ENCODE measurements around the gene PTP4A1.
"Not testable (repeated sequence)": the region's sequence is repeated elsewhere in the genome, so short reads cannot be mapped to it uniquely, and the experiment has no call there.

PTP4A1 gene

DNA sequence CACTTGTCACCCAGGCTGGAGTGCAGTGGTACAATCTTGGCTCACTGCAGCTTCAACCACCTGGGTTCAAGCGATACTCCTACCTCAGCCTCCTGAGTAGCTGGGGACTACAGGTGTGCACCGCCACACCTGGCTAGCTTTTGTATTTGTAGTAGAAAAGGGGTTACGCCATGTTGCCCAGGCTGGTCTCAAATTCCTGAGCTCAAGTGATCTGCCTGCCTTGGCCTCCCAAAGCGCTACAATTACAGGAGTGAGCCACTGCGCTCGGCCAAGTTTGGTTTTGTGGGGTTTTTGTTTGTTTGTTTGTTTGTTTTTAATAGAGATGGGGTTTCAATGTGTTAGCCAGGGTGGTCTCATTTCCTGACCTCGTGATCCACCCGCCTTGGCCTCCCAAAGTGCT, 12.3 kb downstream of the PTP4A1 start:
- no peak for DNase-seq

DNA sequence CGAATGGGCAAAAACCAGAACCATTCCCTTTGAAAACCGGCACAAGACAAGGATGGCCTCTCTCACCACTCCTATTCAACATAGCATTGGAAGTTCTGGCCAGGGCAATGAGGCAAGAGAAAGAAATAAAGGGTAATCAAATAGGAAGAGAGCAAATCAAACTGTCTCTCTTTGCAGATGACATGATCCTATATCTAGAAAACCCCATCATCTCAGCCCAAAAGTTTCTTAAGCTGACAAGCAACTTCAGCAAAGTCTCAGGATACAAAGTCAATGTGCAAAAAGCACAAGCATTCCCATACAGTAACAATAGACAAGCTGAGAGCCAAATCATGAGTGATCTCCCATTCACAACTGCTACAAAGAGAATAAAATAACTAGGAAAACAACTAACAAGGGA, 13.4 kb downstream of the PTP4A1 start:
- not testable (repeated sequence) for DNase-seq

DNA sequence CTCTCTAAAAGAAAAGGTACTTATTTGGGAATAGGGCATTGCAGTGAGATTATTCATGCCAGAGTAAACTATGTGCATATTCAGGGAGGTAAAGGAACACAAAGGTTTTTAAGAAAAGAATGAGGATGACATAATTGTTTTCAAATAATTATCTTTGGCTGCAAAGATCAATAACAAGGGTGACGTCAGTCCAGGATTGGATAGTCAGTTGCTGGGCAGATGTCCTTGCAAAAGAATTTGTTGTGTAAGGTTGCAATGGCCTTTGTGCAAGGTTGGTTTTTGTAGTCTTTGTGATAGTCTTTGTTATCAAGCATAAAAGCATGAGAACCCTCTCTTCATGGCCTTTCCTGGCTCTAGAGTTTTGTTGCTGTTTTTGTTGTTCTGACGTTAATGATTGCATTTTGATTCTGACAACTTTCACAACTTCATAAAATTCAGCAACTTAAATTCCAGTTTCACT, 17.7 kb downstream of the PTP4A1 start:
- DNase-seq = no peak

DNA sequence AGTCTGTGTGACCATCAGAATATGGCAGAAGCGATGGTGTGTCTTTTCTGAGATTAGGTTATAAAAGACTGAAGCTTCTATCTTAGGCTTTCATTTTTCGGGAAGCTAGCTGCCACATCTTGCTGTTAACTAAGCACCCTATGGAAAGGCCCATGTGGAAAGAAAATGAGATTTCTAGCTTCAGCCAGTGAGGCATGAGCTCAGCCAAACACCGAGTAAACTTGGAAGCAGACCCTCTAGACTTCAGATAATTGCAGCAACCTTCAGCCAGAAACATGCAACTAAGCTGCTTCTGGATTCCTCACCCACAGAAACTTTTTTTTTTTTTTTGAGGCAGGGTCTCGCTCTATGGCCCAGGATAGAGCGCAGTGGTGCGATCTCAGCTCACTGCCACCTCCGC, 20.6 kb downstream of the PTP4A1 start:
- DNase-seq = no peak

DNA sequence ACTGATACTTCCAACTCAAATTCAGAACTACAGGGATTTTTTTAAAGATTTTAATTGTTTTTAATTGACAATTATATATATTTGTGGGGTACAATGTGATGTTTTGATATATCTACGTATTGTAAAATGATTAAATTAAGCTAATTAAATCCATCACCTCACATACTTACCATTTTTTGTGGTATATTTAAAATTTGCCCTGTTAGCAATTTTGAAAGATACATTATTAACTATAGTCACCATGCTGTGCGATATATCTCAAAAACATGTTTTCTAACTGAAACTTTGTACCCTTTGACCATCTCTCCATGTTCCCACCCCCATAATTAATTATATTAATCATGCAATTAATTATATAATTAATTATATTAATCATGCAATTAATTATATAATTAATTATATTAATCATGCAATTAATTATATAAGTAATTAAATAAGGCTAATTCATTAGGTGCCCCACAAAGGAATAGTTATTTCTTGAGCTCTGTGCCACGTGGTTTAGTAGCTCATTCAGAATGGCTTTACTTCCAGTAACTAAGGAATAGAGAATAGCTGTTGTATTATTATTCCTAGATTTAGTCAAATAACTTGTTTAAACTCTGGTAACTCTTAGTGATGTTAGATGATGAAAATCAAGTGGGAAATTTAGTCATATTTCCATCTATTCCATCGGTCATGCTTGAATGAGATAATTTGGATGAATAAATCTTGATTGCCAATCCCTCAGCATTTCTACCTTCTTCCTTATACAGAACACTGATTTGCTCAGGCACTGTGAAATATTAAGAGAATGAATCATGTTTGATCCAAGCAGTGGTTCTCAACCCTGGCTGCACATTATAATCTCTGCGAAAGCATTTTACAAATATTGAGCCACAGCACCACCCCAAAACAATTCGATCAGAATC, 25.1 kb downstream of the PTP4A1 start:
- DNase-seq = no peak

- DNase-seq = peak; percentile 46
These were observed 26.1 kb downstream of the PTP4A1 start for GRCh38 chr6:63598049-63599036.

DNA sequence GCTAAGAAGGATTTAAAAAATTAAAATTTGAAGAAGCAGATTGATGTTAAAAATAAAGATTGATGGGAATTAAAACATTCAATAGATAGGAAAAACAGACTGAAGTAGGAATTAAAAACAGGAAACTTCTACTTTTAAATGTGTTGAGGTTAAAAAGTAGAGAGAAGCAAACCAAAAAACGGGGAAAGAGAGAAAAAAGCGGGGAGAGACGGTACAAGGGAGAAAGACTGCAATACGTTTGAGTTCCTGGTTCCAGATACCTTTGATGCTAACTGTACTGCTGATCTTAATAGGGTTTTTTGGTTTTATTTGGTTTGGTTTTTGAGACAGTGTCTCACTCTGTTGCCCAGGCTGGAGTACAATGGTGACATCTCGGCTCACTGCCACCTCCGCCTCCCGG, 27.0 kb downstream of the PTP4A1 start:
- DNase-seq = no peak

DNA sequence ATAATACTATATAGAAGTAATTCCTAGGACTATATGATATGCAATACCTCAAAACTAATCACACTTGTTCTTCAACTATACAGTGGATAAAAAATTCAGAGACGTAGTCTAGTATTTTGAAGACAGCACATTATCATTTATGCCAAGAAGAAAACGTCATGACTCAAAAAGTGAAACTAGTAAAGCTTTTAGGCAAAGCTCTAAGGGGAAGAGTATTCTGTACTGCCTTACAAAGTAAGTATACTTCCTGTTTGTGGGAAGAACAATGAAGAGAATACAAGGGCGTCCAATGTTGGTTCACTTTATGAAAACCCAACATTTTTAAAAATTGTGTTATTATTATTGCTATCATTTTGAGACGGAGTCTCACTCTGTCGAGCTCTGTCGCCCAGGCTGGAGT, 27.9 kb downstream of the PTP4A1 start:
- no peak for DNase-seq

DNA sequence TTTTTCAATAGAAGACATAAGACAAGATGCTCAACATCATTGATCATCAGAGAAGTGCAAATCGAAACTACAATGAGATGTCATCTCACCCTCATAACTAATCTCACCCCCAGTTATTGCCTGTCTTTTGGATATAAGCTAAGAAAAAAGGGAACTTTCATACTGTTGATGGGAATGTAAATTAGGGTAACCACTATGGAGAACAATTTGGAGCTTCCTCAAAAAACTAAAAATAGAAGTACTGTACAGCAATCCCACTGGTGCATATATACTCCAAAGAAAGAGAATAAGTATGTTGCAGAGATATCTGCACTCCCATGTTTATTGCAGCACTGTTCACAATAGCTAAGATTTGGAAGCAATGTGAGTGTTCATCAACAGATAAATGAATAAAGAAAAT, 37.0 kb downstream of the PTP4A1 start:
- DNase-seq = no peak

GRCh38 chr6:63610944-63611343, 38.7 kb downstream of the PTP4A1 start:
- no peak for DNase-seq

- no peak for DNase-seq
These were observed 39.3 kb downstream of the PTP4A1 start for GRCh38 chr6:63611560-63611959.

DNA sequence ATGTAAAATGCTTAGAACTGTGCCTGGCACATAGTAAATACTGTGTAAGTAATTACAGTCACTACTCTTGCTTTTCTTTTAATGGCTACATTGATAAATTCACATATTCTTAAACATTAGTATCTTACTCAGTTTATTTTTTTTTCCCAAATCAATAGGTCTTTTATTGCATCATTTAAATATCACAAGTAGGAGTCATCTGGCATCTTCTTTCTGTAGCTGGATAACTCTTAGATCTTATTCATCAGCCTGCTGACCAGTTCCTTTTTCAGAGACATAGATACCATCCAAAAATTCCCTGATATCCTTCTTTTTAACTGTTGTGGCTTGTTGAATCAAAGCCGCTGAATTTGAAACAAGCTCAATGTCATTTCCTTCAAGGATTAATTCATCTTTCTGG, 43.3 kb downstream of the PTP4A1 start:
- DNase-seq = no peak
